ENCODE measurements around the gene SRGAP3. TPM values are rescaled to one million over a fixed set of nuclear protein-coding genes. Genes with fewer than 3 reads are reported as not detected.

The SRGAP3 gene
- total RNA-seq, 1 experiment from 2014 or later = 17.9 TPM

DNA sequence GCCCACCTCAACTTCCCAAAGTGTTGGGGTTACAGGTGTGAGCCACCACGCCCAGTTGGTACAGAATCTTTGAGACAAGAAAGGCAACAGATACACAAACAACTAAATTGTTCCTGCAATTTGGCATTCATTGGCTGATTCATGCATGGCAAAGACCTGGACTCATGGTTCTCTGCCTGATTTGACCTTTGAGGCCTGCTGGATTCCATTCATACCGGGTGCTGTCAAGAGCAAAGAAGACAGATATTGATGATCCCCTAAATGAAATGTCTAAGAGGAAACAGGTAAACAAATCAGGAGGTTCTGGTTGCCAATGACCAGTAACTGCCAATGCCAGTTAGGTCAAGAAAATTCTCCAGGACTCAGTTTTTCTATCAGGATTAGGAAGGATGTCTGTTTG is 242.2 kb downstream of the SRGAP3 start (continued):
- TF ChIP-seq, protein P1, sequence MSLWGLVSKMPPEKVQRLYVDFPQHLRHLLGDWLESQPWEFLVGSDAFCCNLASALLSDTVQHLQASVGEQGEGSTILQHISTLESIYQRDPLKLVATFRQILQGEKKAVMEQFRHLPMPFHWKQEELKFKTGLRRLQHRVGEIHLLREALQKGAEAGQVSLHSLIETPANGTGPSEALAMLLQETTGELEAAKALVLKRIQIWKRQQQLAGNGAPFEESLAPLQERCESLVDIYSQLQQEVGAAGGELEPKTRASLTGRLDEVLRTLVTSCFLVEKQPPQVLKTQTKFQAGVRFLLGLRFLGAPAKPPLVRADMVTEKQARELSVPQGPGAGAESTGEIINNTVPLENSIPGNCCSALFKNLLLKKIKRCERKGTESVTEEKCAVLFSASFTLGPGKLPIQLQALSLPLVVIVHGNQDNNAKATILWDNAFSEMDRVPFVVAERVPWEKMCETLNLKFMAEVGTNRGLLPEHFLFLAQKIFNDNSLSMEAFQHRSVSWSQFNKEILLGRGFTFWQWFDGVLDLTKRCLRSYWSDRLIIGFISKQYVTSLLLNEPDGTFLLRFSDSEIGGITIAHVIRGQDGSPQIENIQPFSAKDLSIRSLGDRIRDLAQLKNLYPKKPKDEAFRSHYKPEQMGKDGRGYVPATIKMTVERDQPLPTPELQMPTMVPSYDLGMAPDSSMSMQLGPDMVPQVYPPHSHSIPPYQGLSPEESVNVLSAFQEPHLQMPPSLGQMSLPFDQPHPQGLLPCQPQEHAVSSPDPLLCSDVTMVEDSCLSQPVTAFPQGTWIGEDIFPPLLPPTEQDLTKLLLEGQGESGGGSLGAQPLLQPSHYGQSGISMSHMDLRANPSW (CRISPR knock-in tag; conservative IDR thresholded peaks at IDR 0.05; ENCODE audit: low read depth) = no peak
- TF ChIP-seq SMAD4 (CRISPR knock-in tag; IDR thresholded peaks at IDR 0.05) (no peak), ZNF671 (CRISPR knock-in tag; IDR thresholded peaks at IDR 0.05) (no peak), ZNF232 (CRISPR knock-in tag; IDR thresholded peaks at IDR 0.05) (no peak), NR1H2 (CRISPR knock-in tag; IDR thresholded peaks at IDR 0.05) (no peak), GRHL2 (CRISPR knock-in tag; IDR thresholded peaks at IDR 0.05; ENCODE audit: insufficient replicate concordance, severe bottlenecking) (no peak), SMAD3 (CRISPR knock-in tag; IDR thresholded peaks at IDR 0.05; ENCODE audit: borderline replicate concordance) (no peak), NFATC4 (CRISPR knock-in tag; IDR thresholded peaks at IDR 0.05) (no peak)
- TF ChIP-seq, protein P2, sequence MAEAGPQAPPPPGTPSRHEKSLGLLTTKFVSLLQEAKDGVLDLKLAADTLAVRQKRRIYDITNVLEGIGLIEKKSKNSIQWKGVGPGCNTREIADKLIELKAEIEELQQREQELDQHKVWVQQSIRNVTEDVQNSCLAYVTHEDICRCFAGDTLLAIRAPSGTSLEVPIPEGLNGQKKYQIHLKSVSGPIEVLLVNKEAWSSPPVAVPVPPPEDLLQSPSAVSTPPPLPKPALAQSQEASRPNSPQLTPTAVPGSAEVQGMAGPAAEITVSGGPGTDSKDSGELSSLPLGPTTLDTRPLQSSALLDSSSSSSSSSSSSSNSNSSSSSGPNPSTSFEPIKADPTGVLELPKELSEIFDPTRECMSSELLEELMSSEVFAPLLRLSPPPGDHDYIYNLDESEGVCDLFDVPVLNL (CRISPR knock-in tag; IDR thresholded peaks at IDR 0.05; ENCODE audit: borderline replicate concordance, low read depth) = no peak

DNA sequence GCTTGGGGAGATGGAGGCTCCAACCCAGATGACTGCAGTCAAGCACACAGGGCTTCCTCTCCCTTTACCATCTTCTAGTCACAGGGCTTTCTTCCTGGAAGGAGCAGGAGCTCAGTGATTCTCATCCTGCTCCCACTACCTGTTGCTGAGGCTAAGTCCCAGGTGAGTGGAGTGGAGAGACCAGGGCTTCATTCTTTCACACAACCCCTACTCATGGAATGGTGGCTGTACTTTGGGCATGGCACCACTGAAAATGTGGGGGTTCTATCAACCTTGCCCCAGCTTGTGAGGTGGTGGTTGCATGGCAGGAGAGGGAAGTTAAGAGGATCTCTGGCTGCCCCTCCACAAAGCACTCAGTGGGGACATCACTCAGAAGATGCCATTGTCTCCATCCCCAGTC is 249.4 kb downstream of the SRGAP3 start:
- CTCF ChIA-PET = interaction anchor here (0.9 to 6.7 kb wide), 3 partner anchors 13 to 302 kb away, joined by 3 to 64 read pairs (median 6); no protein-coding TSS in a partner anchor
- no peak overlapping the region for H3K27ac Mint-ChIP-seq
- no peaks in the 10 kb centered on the region for H3K36me3 Mint-ChIP-seq
- H3K4me1 Mint-ChIP-seq = no peaks in the 10 kb centered on the region
- no peak overlapping the region for H3K4me3 Mint-ChIP-seq
- H3K9me3 Mint-ChIP-seq = no peaks in the 10 kb centered on the region
- no peak for DNase-seq (ENCODE audit: low spot score)
- ATAC-seq = no peak
- POLR2A ChIA-PET = interaction anchor here (0.5 kb wide), 1 partner anchor 32 kb away, joined by 3 read pairs; no protein-coding TSS in a partner anchor
- H3K27me3 Mint-ChIP-seq (ENCODE audit: low read depth) = no peaks in the 10 kb centered on the region
- TF ChIP-seq KAT7 (CRISPR knock-in tag; IDR thresholded peaks at IDR 0.05; ENCODE audit: borderline replicate concordance) = no peak
- TF ChIP-seq, protein P3, sequence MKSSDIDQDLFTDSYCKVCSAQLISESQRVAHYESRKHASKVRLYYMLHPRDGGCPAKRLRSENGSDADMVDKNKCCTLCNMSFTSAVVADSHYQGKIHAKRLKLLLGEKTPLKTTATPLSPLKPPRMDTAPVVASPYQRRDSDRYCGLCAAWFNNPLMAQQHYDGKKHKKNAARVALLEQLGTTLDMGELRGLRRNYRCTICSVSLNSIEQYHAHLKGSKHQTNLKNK (CRISPR knock-in tag; IDR thresholded peaks at IDR 0.05) = no peak
- TF ChIP-seq NR3C1 (CRISPR knock-in tag; conservative IDR thresholded peaks at IDR 0.05; ENCODE audit: low read depth) = no peak
- TF ChIP-seq, protein P4, sequence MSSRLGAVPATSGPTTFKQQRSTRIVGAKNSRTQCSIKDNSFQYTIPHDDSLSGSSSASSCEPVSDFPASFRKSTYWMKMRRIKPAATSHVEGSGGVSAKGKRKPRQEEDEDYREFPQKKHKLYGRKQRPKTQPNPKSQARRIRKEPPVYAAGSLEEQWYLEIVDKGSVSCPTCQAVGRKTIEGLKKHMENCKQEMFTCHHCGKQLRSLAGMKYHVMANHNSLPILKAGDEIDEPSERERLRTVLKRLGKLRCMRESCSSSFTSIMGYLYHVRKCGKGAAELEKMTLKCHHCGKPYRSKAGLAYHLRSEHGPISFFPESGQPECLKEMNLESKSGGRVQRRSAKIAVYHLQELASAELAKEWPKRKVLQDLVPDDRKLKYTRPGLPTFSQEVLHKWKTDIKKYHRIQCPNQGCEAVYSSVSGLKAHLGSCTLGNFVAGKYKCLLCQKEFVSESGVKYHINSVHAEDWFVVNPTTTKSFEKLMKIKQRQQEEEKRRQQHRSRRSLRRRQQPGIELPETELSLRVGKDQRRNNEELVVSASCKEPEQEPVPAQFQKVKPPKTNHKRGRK (CRISPR knock-in tag; IDR thresholded peaks at IDR 0.05; ENCODE audit: borderline replicate concordance) = no peak
- TF ChIP-seq TP53 (CRISPR knock-in tag; IDR thresholded peaks at IDR 0.05) = no peak
- no peak for TF ChIP-seq JAZF1 (CRISPR knock-in tag; IDR thresholded peaks at IDR 0.05)
- TF ChIP-seq, protein P5, sequence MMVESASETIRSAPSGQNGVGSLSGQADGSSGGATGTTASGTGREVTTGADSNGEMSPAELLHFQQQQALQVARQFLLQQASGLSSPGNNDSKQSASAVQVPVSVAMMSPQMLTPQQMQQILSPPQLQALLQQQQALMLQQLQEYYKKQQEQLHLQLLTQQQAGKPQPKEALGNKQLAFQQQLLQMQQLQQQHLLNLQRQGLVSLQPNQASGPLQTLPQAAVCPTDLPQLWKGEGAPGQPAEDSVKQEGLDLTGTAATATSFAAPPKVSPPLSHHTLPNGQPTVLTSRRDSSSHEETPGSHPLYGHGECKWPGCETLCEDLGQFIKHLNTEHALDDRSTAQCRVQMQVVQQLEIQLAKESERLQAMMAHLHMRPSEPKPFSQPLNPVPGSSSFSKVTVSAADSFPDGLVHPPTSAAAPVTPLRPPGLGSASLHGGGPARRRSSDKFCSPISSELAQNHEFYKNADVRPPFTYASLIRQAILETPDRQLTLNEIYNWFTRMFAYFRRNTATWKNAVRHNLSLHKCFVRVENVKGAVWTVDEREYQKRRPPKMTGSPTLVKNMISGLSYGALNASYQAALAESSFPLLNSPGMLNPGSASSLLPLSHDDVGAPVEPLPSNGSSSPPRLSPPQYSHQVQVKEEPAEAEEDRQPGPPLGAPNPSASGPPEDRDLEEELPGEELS (CRISPR knock-in tag; IDR thresholded peaks at IDR 0.05) = no peak
- no peak for TF ChIP-seq ZNF317 (CRISPR knock-in tag; IDR thresholded peaks at IDR 0.05; ENCODE audit: borderline replicate concordance, low read depth)
- TF ChIP-seq, protein P1 (CRISPR knock-in tag; conservative IDR thresholded peaks at IDR 0.05; ENCODE audit: low read depth) = no peak
- no peak for TF ChIP-seq TEAD4 (CRISPR knock-in tag; IDR thresholded peaks at IDR 0.05)
- TF ChIP-seq TEAD1 (CRISPR knock-in tag; IDR thresholded peaks at IDR 0.05) = no peak
- TF ChIP-seq, protein P6, sequence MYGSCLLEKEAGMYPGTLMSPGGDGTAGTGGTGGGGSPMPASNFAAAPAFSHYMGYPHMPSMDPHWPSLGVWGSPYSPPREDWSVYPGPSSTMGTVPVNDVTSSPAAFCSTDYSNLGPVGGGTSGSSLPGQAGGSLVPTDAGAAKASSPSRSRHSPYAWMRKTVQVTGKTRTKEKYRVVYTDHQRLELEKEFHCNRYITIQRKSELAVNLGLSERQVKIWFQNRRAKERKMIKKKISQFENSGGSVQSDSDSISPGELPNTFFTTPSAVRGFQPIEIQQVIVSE (CRISPR knock-in tag; IDR thresholded peaks at IDR 0.05; ENCODE audit: borderline replicate concordance) = no peak
- TF ChIP-seq NFYB (CRISPR knock-in tag; conservative IDR thresholded peaks at IDR 0.05; ENCODE audit: low read depth) = no peak

All from WTC11 (cell line).